GM12878 (cell line): ENCODE data around the gene DNAH2. TPM values are rescaled to one million over a fixed set of nuclear protein-coding genes. Genes with fewer than 3 reads are reported as not detected.

Experiments used
- E4F1 ChIP-seq: fragments of 450-650 bp; IDR thresholded peaks from 2 replicates; pipeline ENCODE4 v1.6.1; 2018; ENCODE audit warnings: borderline replicate concordance, mild to moderate bottlenecking; ENCODE audit not compliant: partially characterized antibody
- ZBTB40 ChIP-seq: fragments of 450-650 bp; IDR thresholded peaks from 2 replicates; pipeline ENCODE4 v1.6.1; 2016; ENCODE audit warnings: mild to moderate bottlenecking, moderate library complexity, borderline replicate concordance
- polyA plus RNA-seq, 11 experiments: library from polyadenylated mRNA; depleted of rRNA in 4 of 11; unstranded in 6 of 11; stranded (reverse) in 5 of 11; fragments of >200 nt; fragmentation: Nextera tagmentation in 4 of 11; fragmentation: Illumina TruSeq in 1 of 11; extraction: Ambion mirVana in 4 of 11; extraction: Trizol in 1 of 11; gene quantifications; 1 replicate in 1 of 11; 2 replicates in 10 of 11; pipeline versions ENCODE4 v1.2.1 to v1.2.3, GENCODE V29; 2011 to 2016; ENCODE audit warnings: inconsistent platforms in 2 of 11, missing spikeins in 2 of 11, low read depth in 1 of 11
- total RNA-seq, 4 experiments: library from RNA; depleted of rRNA in 3 of 4; stranded (reverse); fragments of >200 nt in 3 of 4; fragmentation: Illumina TruSeq in 1 of 4; extraction: Trizol in 1 of 4; gene quantifications; 2 replicates each; pipeline versions ENCODE4 v1.2.1 to v1.2.3, GENCODE V29; 2013 to 2021

Gene DNAH2
- total and polyA plus RNA-seq, 10 of the 15 experiments (the other 5 are each of a cell fraction or from before 2014, with no cell fraction given), result not detected

GRCh38 chr17:7832431-7832830, 114.9 kb downstream of the DNAH2 start (continued):
- TF ChIP-seq ZBTB40 (no peak), E4F1 (no peak)
